ENCODE results near the gene SLC38A1. TPM values are rescaled to one million over a fixed set of nuclear protein-coding genes. Genes with fewer than 3 reads are reported as not detected.
A peak's percentile ranks its signal among the peaks of the same experiment; 100 is the strongest.

SLC38A1 gene
- total RNA-seq, 2 experiments from 2014 or later: 114 to 163 TPM

GRCh38 chr12:46304070-46304469 lies 35.2 kb upstream of the SLC38A1 start:
- no peak overlapping the region for H3K4me2 ChIP-seq (ENCODE audit: low read length)
- TF ChIP-seq EZH2phosphoT487 (IDR thresholded peaks at IDR 0.05; ENCODE audit: borderline replicate concordance, low read depth, low read length) (no peak), CTCF (conservative IDR thresholded peaks at IDR 0.05; ENCODE audit: low read length) (no peak)
- H3K9me3 ChIP-seq (ENCODE audit: low read length): peaks cover 5% of the 10 kb centered on the region; the same call in 1 of the 2 replicates
- no peak overlapping the region for H3K27ac ChIP-seq (ENCODE audit: low read depth, low read length, poor library complexity, severe bottlenecking)
- BruUV-seq (replicated peaks): no TSS peak
- ChIA-PET POLR2A (interaction anchor here (0.6 kb wide), 1 partner anchor 250 kb away, joined by 4 read pairs; no protein-coding TSS in a partner anchor), CTCF (ENCODE audit: unreplicated experiment) (no interaction called here)
- no peak overlapping the region for H2AFZ ChIP-seq (ENCODE audit: low read length)
- no peaks in the 10 kb centered on the region for H3K79me2 ChIP-seq (ENCODE audit: insufficient read depth, low read depth, low read length)
- H3K4me3 ChIP-seq (ENCODE audit: low read depth, low read length, poor library complexity, severe bottlenecking): no peak overlapping the region
- H4K20me1 ChIP-seq (ENCODE audit: insufficient read depth, low read length): no peaks in the 10 kb centered on the region
- H3K9me2 ChIP-seq (ENCODE audit: insufficient read depth, low read length): no peaks in the 10 kb centered on the region
- H3K36me3 ChIP-seq (ENCODE audit: insufficient read depth, low read length): no peaks in the 10 kb centered on the region
- no peak for DNase-seq (ENCODE audit: low spot score)
- H3K4me1 ChIP-seq (ENCODE audit: insufficient read depth, low read length, poor library complexity, severe bottlenecking): peaks cover 21% of the 10 kb centered on the region
- intact Hi-C loops (cut with micrococcal nuclease; ENCODE audit: unreplicated experiment): loop anchor here (5.0 kb wide), 1 partner anchor 177 kb away; no protein-coding TSS in a partner anchor

- Histone ChIP-seq H3K4me3 (ENCODE audit: low read depth, low read length, poor library complexity, severe bottlenecking) (no peak overlapping the region), H3K9me2 (ENCODE audit: insufficient read depth, low read length) (no peaks in the 10 kb centered on the region), H3K9me3 (ENCODE audit: low read length) (peaks cover 5% of the 10 kb centered on the region; the same call in 1 of the 2 replicates), H3K4me1 (ENCODE audit: insufficient read depth, low read length, poor library complexity, severe bottlenecking) (peaks cover 21% of the 10 kb centered on the region), H3K79me2 (ENCODE audit: insufficient read depth, low read depth, low read length) (no peaks in the 10 kb centered on the region), H4K20me1 (ENCODE audit: insufficient read depth, low read length) (no peaks in the 10 kb centered on the region), H3K27ac (ENCODE audit: low read depth, low read length, poor library complexity, severe bottlenecking) (no peak overlapping the region), H3K36me3 (ENCODE audit: insufficient read depth, low read length) (no peaks in the 10 kb centered on the region), H2AFZ (ENCODE audit: low read length) (no peak overlapping the region), H3K4me2 (ENCODE audit: low read length) (no peak overlapping the region)
- DNase-seq (ENCODE audit: low spot score): peak; percentile 60
- intact Hi-C loops (cut with micrococcal nuclease; ENCODE audit: unreplicated experiment): loop anchor here (2.0 to 5.0 kb wide), 3 partner anchors 150 to 230 kb away; no protein-coding TSS in a partner anchor
- no TSS peak for BruUV-seq (replicated peaks)
- CTCF ChIA-PET (ENCODE audit: unreplicated experiment): no interaction called here
- TF ChIP-seq CTCF (conservative IDR thresholded peaks at IDR 0.05; ENCODE audit: low read length) (peak; percentile 92), EZH2phosphoT487 (IDR thresholded peaks at IDR 0.05; ENCODE audit: borderline replicate concordance, low read depth, low read length) (no peak)
- POLR2A ChIA-PET: no interaction called here
Measured at GRCh38 chr12:46303039-46303666, 34.3 kb upstream of the SLC38A1 start.

- Histone ChIP-seq H3K9me3 (ENCODE audit: low read length) (no peaks in the 10 kb centered on the region), H3K36me3 (ENCODE audit: insufficient read depth, low read length) (no peaks in the 10 kb centered on the region), H3K4me1 (ENCODE audit: insufficient read depth, low read length, poor library complexity, severe bottlenecking) (peaks cover 21% of the 10 kb centered on the region), H4K20me1 (ENCODE audit: insufficient read depth, low read length) (no peaks in the 10 kb centered on the region), H3K4me2 (ENCODE audit: low read length) (peak overlapping the region; percentile 36), H3K27ac (ENCODE audit: low read depth, low read length, poor library complexity, severe bottlenecking) (no peak overlapping the region), H3K9me2 (ENCODE audit: insufficient read depth, low read length) (no peaks in the 10 kb centered on the region), H2AFZ (ENCODE audit: low read length) (no peak overlapping the region), H3K4me3 (ENCODE audit: low read depth, low read length, poor library complexity, severe bottlenecking) (no peak overlapping the region), H3K79me2 (ENCODE audit: insufficient read depth, low read depth, low read length) (no peaks in the 10 kb centered on the region)
- BruUV-seq (replicated peaks): no TSS peak
- no peak for TF ChIP-seq CTCF (conservative IDR thresholded peaks at IDR 0.05; ENCODE audit: low read length)
- TF ChIP-seq EZH2phosphoT487 (IDR thresholded peaks at IDR 0.05; ENCODE audit: borderline replicate concordance, low read depth, low read length): no peak
- ChIA-PET CTCF (ENCODE audit: unreplicated experiment) (interaction anchor here (1.3 kb wide), 1 partner anchor 176 kb away, joined by 6 read pairs; no protein-coding TSS in a partner anchor), POLR2A (interaction anchor here (0.6 to 1.6 kb wide), 10 partner anchors 11 to 315 kb away, joined by 3 to 9 read pairs (median 4); no protein-coding TSS in a partner anchor)
- intact Hi-C loops (cut with micrococcal nuclease; ENCODE audit: unreplicated experiment): loop anchor here (5.0 kb wide), 1 partner anchor 174 kb away; no protein-coding TSS in a partner anchor
- DNase-seq (ENCODE audit: low spot score): peak; percentile 48
Measured at GRCh38 chr12:46300910-46301309, 32.1 kb upstream of the SLC38A1 start.

Data from OCI-LY7 (cell line).